Forelimb muscle (tissue), 1 donor: ENCODE results near the gene MCM6. TPM values are rescaled to one million over a fixed set of nuclear protein-coding genes. Genes with fewer than 3 reads are reported as not detected.
A peak's percentile ranks its signal among the peaks of the same experiment; 100 is the strongest.
"Not testable (repeated sequence)": the region's sequence is repeated elsewhere in the genome, so short reads cannot be mapped to it uniquely, and the experiment has no call there.

Experiments used
- DNase-seq: peaks from one replicate; pipeline ENCODE4 v3.0.0-alpha.2; 2013; ENCODE audit warnings: low read depth
- polyA plus RNA-seq: library from polyadenylated mRNA; unstranded; fragments of 120-200 nt; gene quantifications from one replicate; pipeline ENCODE4 v1.2.1, GENCODE V29; 2013; ENCODE audit not compliant: insufficient read length

The MCM6 gene
- 18.9 TPM for polyA plus RNA-seq

- DNase-seq, result peak; percentile 95
These were observed at the start of gene MCM6 for GRCh38 chr2:135876066-135876711. TSS of gene MCM6 (minus strand) at chr2:135876443. CDS start at chr2:135876365, 78 bp downstream.

DNA sequence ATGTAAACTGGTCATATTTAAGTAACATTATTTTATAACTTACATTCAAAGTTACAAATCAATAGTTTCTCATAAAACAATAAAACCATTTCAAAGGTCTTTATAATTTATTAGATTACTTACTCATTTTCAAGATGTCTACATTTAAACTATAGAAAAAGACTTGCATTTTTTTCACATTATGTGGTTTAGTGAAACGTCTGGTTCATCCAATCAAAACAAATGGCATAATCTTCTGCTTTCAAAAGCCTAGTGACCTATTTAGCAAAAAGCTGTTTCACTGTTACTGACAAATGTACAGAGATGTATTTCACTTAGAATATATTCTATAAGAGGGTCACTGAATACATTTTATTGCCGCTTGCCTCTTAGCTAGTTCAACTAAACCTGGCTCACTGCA is 49.3 kb upstream of the MCM6 start:
- DNase-seq, result no peak

DNA sequence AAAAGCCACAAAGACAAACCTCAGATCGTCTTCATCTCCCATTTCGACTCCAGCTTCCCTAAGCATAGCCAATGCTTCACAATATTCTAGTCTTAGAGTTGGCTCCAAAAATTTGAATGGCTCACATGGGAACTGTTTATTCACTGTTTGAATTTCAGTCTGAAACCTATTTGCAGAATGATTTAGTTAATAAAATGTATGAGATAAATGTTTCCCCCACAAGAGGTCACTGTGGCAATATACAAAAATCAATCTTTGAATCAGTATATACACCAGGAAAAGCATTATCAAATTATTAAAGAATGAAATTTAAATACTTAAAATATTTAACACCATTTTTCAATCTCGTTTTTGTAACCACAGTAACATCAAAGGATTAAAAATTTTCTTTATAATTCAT is 40.0 kb upstream of the MCM6 start:
- peak; percentile 45 for DNase-seq

DNA sequence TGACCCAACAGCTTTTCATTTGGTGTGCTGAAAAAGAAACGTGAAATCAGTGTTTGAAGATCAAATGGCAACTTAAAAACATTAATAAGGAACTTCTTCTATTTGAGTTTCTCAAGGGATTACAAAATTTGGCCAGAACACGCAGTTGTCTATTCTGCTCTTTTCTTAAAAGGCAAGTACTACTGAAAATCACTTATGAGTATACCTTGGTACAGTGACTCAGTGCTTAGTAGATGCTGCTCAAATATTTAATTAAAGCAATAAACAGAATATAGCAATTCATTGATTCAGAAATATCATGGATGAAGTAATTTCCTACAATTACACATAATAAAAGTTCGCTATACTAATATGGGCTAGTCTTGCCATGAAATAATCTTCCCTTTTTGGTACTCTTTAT is 38.2 kb upstream of the MCM6 start:
- DNase-seq, result no peak

DNA sequence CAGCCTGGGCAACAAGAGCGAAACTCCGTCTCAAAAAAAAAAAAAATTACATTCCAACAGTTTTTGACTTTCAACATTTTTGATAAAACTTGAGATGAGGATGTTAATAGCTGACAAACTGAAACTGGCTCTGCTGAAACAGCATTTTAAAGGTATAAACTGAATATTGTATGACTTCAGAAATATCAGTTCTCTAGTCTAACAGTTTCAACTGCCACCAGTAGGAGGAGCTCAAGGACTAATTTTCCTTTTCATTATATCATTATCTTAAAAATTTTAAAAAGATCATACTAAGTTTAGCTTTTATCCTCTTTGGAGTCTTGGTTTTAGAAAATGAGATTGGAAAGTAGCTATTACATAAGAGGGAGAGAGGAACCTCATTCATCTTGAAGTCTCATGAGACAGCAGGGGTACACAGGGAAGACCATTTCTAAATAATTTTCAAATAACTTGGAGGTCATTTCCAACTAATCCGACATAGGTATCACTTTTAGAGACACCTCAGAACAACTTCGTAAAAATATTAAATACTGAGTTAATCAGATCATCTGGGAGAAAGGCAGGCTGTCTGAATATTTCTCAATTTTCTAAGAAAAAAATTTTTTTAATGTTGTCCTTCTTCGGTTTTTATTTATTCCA is 37.6 kb upstream of the MCM6 start:
- DNase-seq, result peak; percentile 20

GRCh38 chr2:135909976-135910375 is 33.7 kb upstream of the MCM6 start:
- no peak for DNase-seq

GRCh38 chr2:135905679-135906078 is 29.4 kb upstream of the MCM6 start:
- no peak for DNase-seq

GRCh38 chr2:135904341-135904989 is 28.2 kb upstream of the MCM6 start:
- DNase-seq, result no peak

DNA sequence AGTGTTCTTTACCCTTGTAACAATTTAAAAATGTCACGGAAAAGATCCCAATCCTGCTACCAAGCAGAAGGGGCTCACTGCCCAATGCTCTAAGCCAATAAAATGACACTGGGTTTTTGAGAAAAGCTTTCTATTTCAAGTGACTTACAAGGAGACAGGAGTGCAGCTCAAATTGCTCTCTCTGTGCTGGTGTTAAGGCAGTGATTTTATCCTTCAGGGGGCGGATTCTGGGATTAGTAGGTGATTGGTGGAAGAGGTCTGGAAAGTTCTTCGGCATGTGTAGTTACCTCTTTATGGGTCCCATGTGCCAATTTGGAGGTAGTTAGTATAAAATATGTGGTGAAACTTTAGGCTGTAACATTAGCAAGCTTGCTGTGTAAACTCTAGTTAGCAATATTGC is 27.4 kb upstream of the MCM6 start:
- DNase-seq, result no peak

DNA sequence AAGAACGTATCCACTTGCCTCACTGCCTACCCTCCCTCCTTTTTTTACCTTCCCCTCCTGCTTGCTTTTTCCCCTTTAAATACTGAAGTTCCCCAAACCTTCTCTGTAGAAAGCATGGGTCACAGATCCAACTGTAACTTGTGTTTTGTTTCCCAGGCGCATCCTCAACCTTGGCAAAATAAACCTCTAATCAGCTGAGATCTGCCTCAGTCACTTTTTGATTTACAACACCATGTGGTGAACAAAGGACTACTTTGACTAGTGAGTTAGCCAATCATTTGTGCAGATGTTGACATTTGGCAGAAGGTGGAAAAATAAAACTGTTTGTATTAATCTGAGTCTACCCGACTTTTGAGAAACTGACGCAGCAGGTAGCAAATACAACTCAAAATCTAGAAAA is 23.3 kb upstream of the MCM6 start:
- no peak for DNase-seq

DNA sequence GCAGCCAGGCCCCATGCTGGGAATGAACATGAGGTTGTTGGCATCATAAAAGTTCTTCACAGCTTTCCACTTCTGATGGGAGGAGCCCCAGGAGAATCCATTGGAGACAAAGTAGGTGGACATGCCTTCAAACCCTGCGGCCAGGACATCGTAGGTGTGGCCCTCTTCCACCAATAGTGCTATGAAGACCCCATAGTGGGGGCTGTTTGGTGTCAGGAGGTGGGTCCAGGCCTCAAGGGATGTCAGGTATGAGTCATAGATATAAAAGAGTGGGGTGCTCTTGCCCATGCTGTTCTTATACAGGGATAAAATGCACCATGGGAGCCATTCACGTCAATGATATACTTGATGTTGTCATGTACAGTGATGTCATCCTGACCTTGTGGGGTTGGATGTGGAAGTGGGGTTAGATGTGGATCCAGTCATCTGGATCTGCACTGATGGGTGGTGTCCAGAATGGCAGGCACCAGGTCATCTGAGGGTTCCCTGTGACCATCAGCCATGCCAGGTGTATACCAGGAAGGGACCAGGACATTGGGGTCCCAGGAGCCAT is 22.1 kb upstream of the MCM6 start:
- no peak for DNase-seq

- DNase-seq, result no peak
These were observed 18.7 kb upstream of the MCM6 start for GRCh38 chr2:135894930-135895329.

DNA sequence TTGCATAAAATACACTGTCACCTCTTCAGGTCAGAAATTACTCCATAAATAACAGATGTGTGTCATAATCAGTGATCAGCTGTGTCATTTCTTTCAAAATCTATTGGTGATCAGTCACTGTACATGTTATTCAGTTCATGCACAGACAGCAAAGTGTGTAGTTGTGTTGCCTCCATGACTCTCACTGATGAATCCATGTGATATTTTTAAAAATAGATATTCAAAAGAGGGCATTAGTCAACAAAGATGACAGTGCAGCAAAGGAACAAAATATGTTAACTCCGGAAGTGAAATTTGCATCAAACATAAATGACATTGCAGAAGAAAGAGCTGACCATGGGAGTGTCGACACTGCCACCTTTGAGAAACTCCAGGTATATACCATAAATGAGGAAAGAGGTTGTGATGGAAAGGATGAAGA is 17.1 kb upstream of the MCM6 start:
- DNase-seq, result no peak

DNA sequence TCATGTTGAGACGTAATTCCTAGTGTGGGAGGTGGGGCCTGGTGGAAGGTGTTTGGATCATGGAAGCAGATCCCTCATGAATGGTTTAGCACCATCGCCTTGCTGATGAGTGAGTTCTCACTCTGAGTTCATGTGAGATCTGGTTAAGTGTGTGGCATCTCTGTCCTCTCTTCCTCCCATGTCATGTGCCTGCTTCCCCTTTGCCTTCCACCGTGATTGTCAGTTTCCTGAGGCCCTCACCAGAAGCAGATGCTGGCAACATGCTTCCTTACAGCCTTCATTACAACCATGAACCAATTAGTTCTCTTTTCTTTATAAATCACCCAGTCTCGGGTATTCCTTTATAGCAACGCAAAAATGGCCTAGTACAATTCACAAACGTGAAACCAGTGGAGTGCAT is 14.6 kb upstream of the MCM6 start:
- DNase-seq, result no peak

- DNase-seq, result no peak
These were observed 13.9 kb upstream of the MCM6 start for GRCh38 chr2:135890149-135890548.

- not testable (repeated sequence) for DNase-seq
These were observed 12.3 kb upstream of the MCM6 start for GRCh38 chr2:135888587-135888986.

- DNase-seq, result no peak
These were observed 9.5 kb upstream of the MCM6 start for GRCh38 chr2:135885709-135886108.

GRCh38 chr2:135882415-135882814 is 6.2 kb upstream of the MCM6 start:
- DNase-seq, result no peak

- not testable (repeated sequence) for DNase-seq
These were observed 527 bp upstream of the MCM6 start for GRCh38 chr2:135876770-135877169.

- no peak for DNase-seq
These were observed 665 bp downstream of the MCM6 start for GRCh38 chr2:135875491-135876065.

- no peak for DNase-seq
These were observed 1.4 kb downstream of the MCM6 start for GRCh38 chr2:135874777-135875365.

- DNase-seq, result no peak
These were observed 5.7 kb downstream of the MCM6 start for GRCh38 chr2:135870571-135870970.
